Kidney epithelial cell (primary cell): ENCODE data around the gene TMEM181. TPM values are rescaled to one million over a fixed set of nuclear protein-coding genes. Genes with fewer than 3 reads are reported as not detected.

Experiments
- DNase-seq: peaks from one replicate; pipeline ENCODE4 v3.0.0-alpha.2; 2010; ENCODE audit warnings: low read depth
- H3K27me3 ChIP-seq: 2 replicates; pipeline ENCODE4 v1.6.0; 2011; ENCODE audit warnings: low read length; ENCODE audit not compliant: control insufficient read depth, insufficient read depth
- H3K36me3 ChIP-seq: 2 replicates; pipeline ENCODE4 v1.5.1; 2011; ENCODE audit warnings: low read length; ENCODE audit not compliant: control insufficient read depth, insufficient read depth
- H3K4me3 ChIP-seq: 2 replicates; pipeline ENCODE4 v1.5.1; 2011; ENCODE audit warnings: low read depth, mild to moderate bottlenecking, control low read depth, low read length
- CTCF ChIP-seq: IDR thresholded peaks from 2 replicates; pipeline ENCODE4 v1.5.1; 2011; ENCODE audit warnings: mild to moderate bottlenecking, moderate library complexity, low read length, control low read depth, inconsistent platforms; ENCODE audit not compliant: insufficient read depth, poor library complexity, severe bottlenecking
- total RNA-seq: library from RNA; depleted of rRNA; stranded (reverse); fragments of >200 nt; gene quantifications from 2 replicates; pipeline ENCODE4 v1.2.3, GENCODE V29; 2015

TMEM181 gene
- total RNA-seq, 1 donor from 2014 or later, result 22.1 TPM

GRCh38 chr6:158572653-158573541, 13.0 kb downstream of the TMEM181 start:
- H3K27me3 ChIP-seq, result no peaks in the 10 kb centered on the region
- no peaks in the 10 kb centered on the region for H3K36me3 ChIP-seq
- TF ChIP-seq CTCF, result no peak
- no peak for DNase-seq
- H3K4me3 ChIP-seq, result no peak overlapping the region

GRCh38 chr6:158573542-158573931, 13.6 kb downstream of the TMEM181 start:
- no peak for TF ChIP-seq CTCF
- DNase-seq, result no peak
- H3K27me3 ChIP-seq, result no peaks in the 10 kb centered on the region
- H3K4me3 ChIP-seq, result no peak overlapping the region
- no peaks in the 10 kb centered on the region for H3K36me3 ChIP-seq

DNA sequence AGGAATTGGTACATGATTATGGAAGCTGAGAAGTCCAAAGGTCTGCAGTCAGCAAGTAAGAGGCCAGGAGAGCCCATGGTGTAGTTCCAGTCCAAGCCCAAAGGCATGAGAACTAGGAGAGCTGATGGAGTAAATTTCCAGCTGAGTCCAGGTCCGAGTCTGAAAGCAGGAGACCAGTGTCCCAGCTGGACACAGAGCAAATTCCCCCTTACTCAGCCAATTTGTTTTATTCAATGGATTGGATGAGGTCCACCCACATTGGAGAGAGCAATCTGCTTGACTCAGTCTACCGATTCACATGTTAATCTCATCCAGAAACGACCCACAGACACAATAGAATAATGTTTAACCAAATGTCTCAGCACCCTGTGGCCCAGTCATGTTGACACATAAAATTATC, 14.9 kb downstream of the TMEM181 start:
- no peaks in the 10 kb centered on the region for H3K36me3 ChIP-seq
- no peaks in the 10 kb centered on the region for H3K27me3 ChIP-seq
- DNase-seq, result no peak
- H3K4me3 ChIP-seq, result no peak overlapping the region
- no peak for TF ChIP-seq CTCF

DNA sequence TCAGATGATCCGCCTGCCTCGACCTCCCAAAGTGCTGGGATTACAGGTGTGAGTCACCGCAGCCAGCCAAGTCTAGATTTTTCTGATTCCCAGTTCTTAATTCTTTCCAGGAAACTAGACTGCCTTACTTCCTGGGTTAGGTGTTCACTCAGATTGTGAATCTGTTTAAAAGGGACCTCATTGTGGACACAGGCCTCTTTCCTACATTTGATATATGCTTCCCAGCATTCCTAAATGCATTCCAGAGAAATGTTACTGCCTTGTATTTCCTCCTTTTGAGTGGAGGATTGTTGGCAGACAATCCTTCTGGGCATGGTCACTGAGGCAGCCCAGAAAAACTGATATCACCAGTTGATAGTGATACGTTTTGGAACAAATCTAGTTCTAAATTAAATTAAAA, 15.7 kb downstream of the TMEM181 start:
- no peak for TF ChIP-seq CTCF
- Histone ChIP-seq H3K27me3 (no peaks in the 10 kb centered on the region), H3K36me3 (no peaks in the 10 kb centered on the region), H3K4me3 (no peak overlapping the region)
- no peak for DNase-seq

DNA sequence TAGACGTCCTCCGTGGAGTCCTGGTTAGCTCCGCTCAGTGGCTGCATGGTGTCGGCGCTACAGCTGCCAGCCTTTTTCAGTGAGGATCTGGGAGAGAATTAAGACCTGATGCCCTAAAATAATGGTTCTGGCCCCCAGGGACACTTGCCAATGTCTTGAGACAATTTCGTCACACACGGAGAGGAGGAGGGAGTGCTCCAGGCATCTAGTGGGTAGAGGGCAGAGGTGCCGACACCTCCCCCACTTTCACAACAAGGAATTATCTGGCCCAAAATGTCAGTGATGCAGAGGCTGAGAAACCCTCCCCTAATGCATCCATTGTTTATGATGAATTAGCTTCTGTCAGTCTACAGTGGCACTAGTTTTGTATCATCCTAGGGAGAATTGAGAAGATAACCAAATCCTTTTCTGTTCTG, 24.4 kb downstream of the TMEM181 start:
- Histone ChIP-seq H3K36me3 (peaks cover 4% of the 10 kb centered on the region), H3K4me3 (no peak overlapping the region), H3K27me3 (no peaks in the 10 kb centered on the region)
- TF ChIP-seq CTCF, result no peak
- no peak for DNase-seq

DNA sequence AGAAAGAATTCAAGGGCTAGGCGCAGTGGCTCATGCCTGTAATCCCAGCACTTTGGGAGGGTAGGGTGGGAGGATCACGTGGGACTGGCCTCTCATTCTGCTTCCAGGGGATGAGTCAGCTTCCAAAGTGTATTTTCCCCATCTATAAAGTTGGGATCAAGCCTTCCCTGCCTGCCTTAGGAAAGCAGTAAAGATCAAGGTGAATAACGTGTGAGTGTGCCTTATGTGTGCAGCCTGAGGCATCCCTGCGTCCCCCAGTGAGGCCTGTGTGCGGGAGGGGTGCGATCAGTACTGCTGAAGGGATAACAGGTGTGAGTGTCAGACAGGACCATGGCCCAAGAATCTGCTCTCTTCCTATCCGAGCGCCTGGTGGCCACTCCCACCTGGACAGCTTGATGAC, 26.8 kb downstream of the TMEM181 start:
- Histone ChIP-seq H3K36me3 (peaks cover 3% of the 10 kb centered on the region), H3K27me3 (no peaks in the 10 kb centered on the region), H3K4me3 (no peak overlapping the region)
- no peak for TF ChIP-seq CTCF
- no peak for DNase-seq
